Activated T-cell treated with anti-CD3 and anti-CD28 coated beads, Interleukin-2, amount 50 U/mL, for 4 hours (primary cell): ENCODE measurements around the gene KISS1. TPM values are rescaled to one million over a fixed set of nuclear protein-coding genes. Genes with fewer than 3 reads are reported as not detected.
A peak's percentile ranks its signal among the peaks of the same experiment; 100 is the strongest.

Source experiments
- ATAC-seq, 2 donors: fragments of 200-7000 bp; cut with Tn5 transposase; one replicate each; pipeline ENCODE4 v1.10.0; 2021
- DNase-seq: peaks from one replicate; pipeline ENCODE4 v3.0.0-alpha.2; 2020
- H3K27me3 Mint-ChIP-seq: one replicate; pipeline ENCODE4 v1.8.0; 2021; ENCODE audit warnings: low read depth, mixed read lengths
- H3K36me3 Mint-ChIP-seq: one replicate; pipeline ENCODE4 v1.8.0; 2022; ENCODE audit warnings: mixed read lengths; ENCODE audit not compliant: insufficient read depth
- H3K4me1 Mint-ChIP-seq: one replicate; pipeline ENCODE4 v1.8.0; 2021; ENCODE audit warnings: low read depth, mixed read lengths
- H3K4me3 Mint-ChIP-seq: one replicate; pipeline ENCODE4 v1.8.0; 2021; ENCODE audit warnings: mild to moderate bottlenecking, moderate library complexity, mixed read lengths
- H3K9me3 Mint-ChIP-seq: one replicate; pipeline ENCODE4 v1.8.0; 2021; ENCODE audit warnings: mixed read lengths
- total RNA-seq, 3 donors: library from RNA; stranded (reverse); gene quantifications; one replicate each; pipeline ENCODE4 v1.2.1, GENCODE V29; 2021

The KISS1 gene
- total RNA-seq, 3 donors from 2014 or later, result not detected

- H3K9me3 Mint-ChIP-seq, result no peaks in the 10 kb centered on the region
- ATAC-seq (no peak), DNase-seq (no peak)
- no peaks in the 10 kb centered on the region for H3K36me3 Mint-ChIP-seq
- H3K27me3 Mint-ChIP-seq, result no peaks in the 10 kb centered on the region
- H3K4me3 Mint-ChIP-seq, result peak overlapping the region; percentile 64
- H3K4me1 Mint-ChIP-seq, result peaks cover 2% of the 10 kb centered on the region
Measured at GRCh38 chr1:204149635-204150565, 46.4 kb downstream of the KISS1 start.

GRCh38 chr1:204149107-204149506 lies 47.2 kb downstream of the KISS1 start:
- Mint-ChIP-seq H3K9me3 (no peaks in the 10 kb centered on the region), H3K4me3 (no peak overlapping the region), H3K4me1 (peaks cover 2% of the 10 kb centered on the region), H3K36me3 (no peaks in the 10 kb centered on the region), H3K27me3 (no peaks in the 10 kb centered on the region)
- no peak for ATAC-seq
- no peak for DNase-seq

- no peaks in the 10 kb centered on the region for H3K9me3 Mint-ChIP-seq
- ATAC-seq, result no peak
- DNase-seq, result no peak
- no peak overlapping the region for H3K4me3 Mint-ChIP-seq
- no peaks in the 10 kb centered on the region for H3K36me3 Mint-ChIP-seq
- H3K4me1 Mint-ChIP-seq, result peaks cover 2% of the 10 kb centered on the region
- no peaks in the 10 kb centered on the region for H3K27me3 Mint-ChIP-seq
Measured at GRCh38 chr1:204147406-204148383, 48.6 kb downstream of the KISS1 start.

- no peak overlapping the region for H3K4me3 Mint-ChIP-seq
- DNase-seq (no peak), ATAC-seq (no peak)
- no peaks in the 10 kb centered on the region for H3K27me3 Mint-ChIP-seq
- no peaks in the 10 kb centered on the region for H3K36me3 Mint-ChIP-seq
- peaks cover 2% of the 10 kb centered on the region for H3K4me1 Mint-ChIP-seq
- no peaks in the 10 kb centered on the region for H3K9me3 Mint-ChIP-seq
Measured at GRCh38 chr1:204146965-204147364, 49.3 kb downstream of the KISS1 start.

- Mint-ChIP-seq H3K9me3 (no peaks in the 10 kb centered on the region), H3K27me3 (no peaks in the 10 kb centered on the region), H3K4me1 (peaks cover 2% of the 10 kb centered on the region), H3K36me3 (no peaks in the 10 kb centered on the region), H3K4me3 (no peak overlapping the region)
- no peak for ATAC-seq
- no peak for DNase-seq
Measured at GRCh38 chr1:204146309-204146708, 50.0 kb downstream of the KISS1 start.

GRCh38 chr1:204145033-204145504 lies 51.2 kb downstream of the KISS1 start:
- DNase-seq (no peak), ATAC-seq (no peak)
- peaks cover 2% of the 10 kb centered on the region for H3K36me3 Mint-ChIP-seq
- H3K9me3 Mint-ChIP-seq, result no peaks in the 10 kb centered on the region
- no peak overlapping the region for H3K4me3 Mint-ChIP-seq
- no peaks in the 10 kb centered on the region for H3K4me1 Mint-ChIP-seq
- H3K27me3 Mint-ChIP-seq, result no peaks in the 10 kb centered on the region

GRCh38 chr1:204143276-204144041 lies 52.8 kb downstream of the KISS1 start:
- H3K4me1 Mint-ChIP-seq, result no peaks in the 10 kb centered on the region
- H3K27me3 Mint-ChIP-seq, result no peaks in the 10 kb centered on the region
- DNase-seq, result no peak
- ATAC-seq, result no peak
- H3K4me3 Mint-ChIP-seq, result no peak overlapping the region
- H3K36me3 Mint-ChIP-seq, result peaks cover 7% of the 10 kb centered on the region
- H3K9me3 Mint-ChIP-seq, result no peaks in the 10 kb centered on the region

GRCh38 chr1:204142032-204142974 lies 54.0 kb downstream of the KISS1 start:
- H3K9me3 Mint-ChIP-seq, result no peaks in the 10 kb centered on the region
- no peak for ATAC-seq
- DNase-seq, result no peak
- no peak overlapping the region for H3K4me3 Mint-ChIP-seq
- H3K4me1 Mint-ChIP-seq, result no peaks in the 10 kb centered on the region
- no peaks in the 10 kb centered on the region for H3K27me3 Mint-ChIP-seq
- peaks cover 7% of the 10 kb centered on the region for H3K36me3 Mint-ChIP-seq

GRCh38 chr1:204141131-204141530 lies 55.2 kb downstream of the KISS1 start:
- Mint-ChIP-seq H3K36me3 (peaks cover 7% of the 10 kb centered on the region), H3K4me1 (no peaks in the 10 kb centered on the region), H3K9me3 (no peaks in the 10 kb centered on the region)

More at GRCh38 chr1:204141131-204141530, 55.2 kb downstream of the KISS1 start:
- Mint-ChIP-seq H3K27me3 (no peaks in the 10 kb centered on the region), H3K4me3 (no peak overlapping the region)
- DNase-seq (no peak), ATAC-seq (no peak)

Other genes with a start within 250 kb of the KISS1 start
- gene SOX13, start 123.4 kb downstream of the KISS1 start, total RNA-seq, result 1 to 10 TPM in 2 of 3 donors, under 1 TPM in 1; 0.33 to 1.4 (median 1.0) TPM
- 1 to 10 TPM in 1 of 3 donors, under 1 TPM in 2; 0.79 to 1.2 (median 0.99) TPM for gene ETNK2, start 44.4 kb downstream of the KISS1 start, total RNA-seq
- gene REN, start 30.2 kb downstream of the KISS1 start, total RNA-seq, result not detected
- gene GOLT1A, start 17.5 kb upstream of the KISS1 start, total RNA-seq, result not detected
- under 1 TPM; 0.19 to 0.61 (median 0.29) TPM for gene PLEKHA6, start 163.4 kb upstream of the KISS1 start, total RNA-seq
- gene PPP1R15B, start 215.3 kb upstream of the KISS1 start, total RNA-seq, result 10 to 100 TPM; 71.7 to 80.1 (median 72.9) TPM